Cardiac muscle cell (in vitro differentiated cells and primary cell): ENCODE measurements around the gene TTC12. TPM values are rescaled to one million over a fixed set of nuclear protein-coding genes. Genes with fewer than 3 reads are reported as not detected.

ENCODE experiments used
- DNase-seq, 2 donors: peaks; one replicate each; pipeline versions ENCODE4 v3.0.0 to v3.0.0-alpha.2; 2010 to 2017; ENCODE audit warnings: low read depth in 1 of 2, low spot score in 1 of 2
- H3K27ac ChIP-seq: fragments of 200-600 bp; sonication (generic); 2 replicates; pipeline ENCODE4 v1.5.1; 2016
- H3K27me3 ChIP-seq: fragments of 200-600 bp; sonication (generic); 2 replicates; pipeline ENCODE4 v1.6.0; 2016; ENCODE audit warnings: control low read depth
- H3K36me3 ChIP-seq: fragments of 200-600 bp; sonication (generic); 2 replicates; pipeline ENCODE4 v1.5.1; 2016; ENCODE audit warnings: control low read depth
- H3K4me1 ChIP-seq: fragments of 200-600 bp; sonication (generic); 2 replicates; pipeline ENCODE4 v1.8.1; 2017; ENCODE audit warnings: low read depth, mild to moderate bottlenecking, mixed run types
- H3K4me3 ChIP-seq: fragments of 200-600 bp; sonication (generic); 2 replicates; pipeline ENCODE4 v1.5.1; 2016; ENCODE audit warnings: mild to moderate bottlenecking
- H3K9me3 ChIP-seq: fragments of 200-600 bp; sonication (generic); 2 replicates; pipeline ENCODE4 v1.5.1; 2017; ENCODE audit warnings: low read depth, mild to moderate bottlenecking, control low read depth
- CTCF ChIP-seq: IDR thresholded peaks from 2 replicates; pipeline ENCODE4 v1.5.1; 2012; ENCODE audit warnings: low read depth, mild to moderate bottlenecking, low read length
- polyA plus RNA-seq: library from polyadenylated mRNA; unstranded; fragments of >200 nt; fragmentation: Nextera tagmentation; extraction: Ambion mirVana; gene quantifications from 2 replicates; pipeline ENCODE4 v1.2.1, GENCODE V29; 2016
- total RNA-seq: library from RNA; depleted of rRNA; stranded (reverse); fragments of >200 nt; gene quantifications from 2 replicates; pipeline ENCODE4 v1.2.3, GENCODE V29; 2016

The TTC12 gene
- total RNA-seq (17.7 and 30.5 TPM in 2 replicates), polyA plus RNA-seq (14.9 and 19.4 TPM in 2 replicates)

GRCh38 chr11:113314389-113315301 is at the start of gene TTC12:
Gene TTC12 (plus strand): TSS chr11:113314583. CDS start chr11:113316258, 1,675 bp downstream.
- Histone ChIP-seq H3K4me3 (peak within 1 kb of the TSS; percentile 42), H3K9me3 (no peaks in the 10 kb centered on the region), H3K4me1 (no peaks in the 10 kb centered on the region), H3K36me3 (no peaks in the 10 kb centered on the region), H3K27ac (peak within 1 kb of the TSS; percentile 80), H3K27me3 (no peaks in the 10 kb centered on the region)
- TF ChIP-seq CTCF = no peak
- DNase-seq = peak; percentile 94 to 97

GRCh38 chr11:113265362-113265761 is 49.0 kb upstream of the TTC12 start:
- no peak for TF ChIP-seq CTCF
- DNase-seq = no peak
- Histone ChIP-seq H3K36me3 (peaks cover 13% of the 10 kb centered on the region), H3K4me1 (no peaks in the 10 kb centered on the region), H3K9me3 (no peaks in the 10 kb centered on the region), H3K4me3 (no peak overlapping the region), H3K27ac (no peak overlapping the region), H3K27me3 (no peaks in the 10 kb centered on the region)

GRCh38 chr11:113267493-113267892 is 46.9 kb upstream of the TTC12 start:
- no peaks in the 10 kb centered on the region for H3K9me3 ChIP-seq
- TF ChIP-seq CTCF = no peak
- peaks cover 5% of the 10 kb centered on the region for H3K36me3 ChIP-seq
- no peaks in the 10 kb centered on the region for H3K4me1 ChIP-seq
- no peak overlapping the region for H3K4me3 ChIP-seq
- no peak for DNase-seq
- H3K27me3 ChIP-seq = no peaks in the 10 kb centered on the region
- H3K27ac ChIP-seq = no peak overlapping the region

- no peak for DNase-seq
- Histone ChIP-seq H3K27ac (no peak overlapping the region), H3K36me3 (peaks cover 5% of the 10 kb centered on the region), H3K27me3 (no peaks in the 10 kb centered on the region), H3K9me3 (no peaks in the 10 kb centered on the region), H3K4me1 (no peaks in the 10 kb centered on the region), H3K4me3 (no peak overlapping the region)
- TF ChIP-seq CTCF = no peak
Measured at GRCh38 chr11:113269096-113269495, 45.3 kb upstream of the TTC12 start.

GRCh38 chr11:113269636-113270035 is 44.7 kb upstream of the TTC12 start:
- no peaks in the 10 kb centered on the region for H3K4me1 ChIP-seq
- no peak overlapping the region for H3K27ac ChIP-seq
- no peak for TF ChIP-seq CTCF
- no peaks in the 10 kb centered on the region for H3K27me3 ChIP-seq
- H3K4me3 ChIP-seq = no peak overlapping the region
- H3K9me3 ChIP-seq = no peaks in the 10 kb centered on the region
- DNase-seq = no peak
- H3K36me3 ChIP-seq = peaks cover 5% of the 10 kb centered on the region
